GM23338 (cell line): ENCODE results near the gene BPIFA2. TPM values are rescaled to one million over a fixed set of nuclear protein-coding genes. Genes with fewer than 3 reads are reported as not detected.

Experiments
- ATAC-seq: fragments of 200-7000 bp; cut with Tn5 transposase; 3 replicates; pipeline ENCODE4 v1.9.1; 2020
- DNase-seq: peaks from one replicate; pipeline ENCODE4 v3.0.0-alpha.2; 2015; ENCODE audit warnings: low spot score
- H2AFZ ChIP-seq: fragments of 200-600 bp; sonication (generic); 2 replicates; pipeline ENCODE4 v1.8.0; 2016; ENCODE audit warnings: antibody characterized with exemption, mild to moderate bottlenecking, moderate library complexity
- H3F3A ChIP-seq: fragments of 200-600 bp; sonication (generic); replicated peaks from 2 replicates; pipeline ENCODE4 v1.8.0; 2017; ENCODE audit warnings: antibody characterized with exemption, mixed run types, low read depth
- H3K27ac ChIP-seq: fragments of 200-600 bp; sonication (generic); 2 replicates; pipeline ENCODE4 v1.6.1; 2016; ENCODE audit warnings: low read depth
- H3K27me3 ChIP-seq: fragments of 200-600 bp; sonication (generic); 2 replicates; pipeline ENCODE4 v1.8.0; 2016; ENCODE audit warnings: mild to moderate bottlenecking, mixed run types, moderate library complexity; ENCODE audit not compliant: insufficient read depth
- H3K36me3 ChIP-seq: fragments of 200-600 bp; sonication (generic); 2 replicates; pipeline ENCODE4 v1.8.0; 2016; ENCODE audit warnings: mild to moderate bottlenecking; ENCODE audit not compliant: insufficient read depth
- H3K4me1 ChIP-seq: fragments of 200-600 bp; sonication (generic); 2 replicates; pipeline ENCODE4 v1.8.0; 2016; ENCODE audit warnings: mild to moderate bottlenecking, moderate library complexity; ENCODE audit not compliant: insufficient read depth
- H3K4me2 ChIP-seq: fragments of 200-600 bp; sonication (generic); 2 replicates; pipeline ENCODE4 v1.7.1; 2017; ENCODE audit warnings: mixed run types
- H3K4me3 ChIP-seq: fragments of 200-600 bp; sonication (generic); 2 replicates; pipeline ENCODE4 v1.6.1; 2016; ENCODE audit warnings: mixed run types
- H3K79me2 ChIP-seq: fragments of 200-600 bp; sonication (generic); replicated peaks from 2 replicates; pipeline ENCODE4 v1.8.0; 2017; ENCODE audit warnings: mild to moderate bottlenecking; ENCODE audit not compliant: insufficient read depth
- H3K9me2 ChIP-seq: fragments of 200-600 bp; sonication (generic); 2 replicates; pipeline ENCODE4 v1.8.0; 2017; ENCODE audit not compliant: insufficient read depth
- H4K20me1 ChIP-seq: fragments of 200-600 bp; sonication (generic); replicated peaks from 2 replicates; pipeline ENCODE4 v1.8.0; 2017; ENCODE audit warnings: mild to moderate bottlenecking; ENCODE audit not compliant: insufficient read depth
- H3K27ac Mint-ChIP-seq: 2 replicates; pipeline ENCODE4 v1.8.0; 2020; ENCODE audit warnings: inconsistent platforms, mild to moderate bottlenecking, moderate library complexity, mixed read lengths
- H3K27me3 Mint-ChIP-seq: 3 replicates; pipeline ENCODE4 v1.8.0; 2022; ENCODE audit warnings: low read depth, mild to moderate bottlenecking, moderate library complexity, mixed read lengths, inconsistent platforms; ENCODE audit not compliant: insufficient read depth, poor library complexity
- H3K36me3 Mint-ChIP-seq: 3 replicates; pipeline ENCODE4 v1.8.0; 2021; ENCODE audit warnings: low read depth, mild to moderate bottlenecking, inconsistent platforms, moderate library complexity, mixed read lengths
- H3K4me1 Mint-ChIP-seq: 3 replicates; pipeline ENCODE4 v1.8.0; 2020; ENCODE audit warnings: mild to moderate bottlenecking, inconsistent platforms, mixed read lengths
- H3K4me3 Mint-ChIP-seq: 3 replicates; pipeline ENCODE4 v1.8.0; 2021; ENCODE audit warnings: moderate library complexity, mild to moderate bottlenecking, inconsistent platforms, mixed read lengths
- H3K9me3 Mint-ChIP-seq: 3 replicates; pipeline ENCODE4 v1.8.0; 2020; ENCODE audit warnings: moderate library complexity, mild to moderate bottlenecking, inconsistent platforms, mixed read lengths
- CREB1 ChIP-seq: fragments of 250-450 bp; sonication (Bioruptor Pico); IDR thresholded peaks from 2 replicates; pipeline ENCODE4 v1.5.0; 2020; ENCODE audit warnings: low read depth, mild to moderate bottlenecking, moderate library complexity
- ETS1 ChIP-seq: IDR thresholded peaks from 2 replicates; pipeline ENCODE4 v1.6.1; 2016; ENCODE audit warnings: antibody characterized with exemption
- EZH2 ChIP-seq: fragments of 200-600 bp; sonication (generic); IDR thresholded peaks from one replicate; pipeline ENCODE4 v1.8.0; 2017; ENCODE audit warnings: antibody characterized with exemption, mild to moderate bottlenecking, low read depth; ENCODE audit not compliant: unreplicated experiment
- EZH2phosphoT487 ChIP-seq: fragments of 200-600 bp; sonication (generic); IDR thresholded peaks from one replicate; pipeline ENCODE4 v1.8.1; 2018; ENCODE audit warnings: antibody characterized with exemption; ENCODE audit not compliant: unreplicated experiment
- JUNB ChIP-seq: IDR thresholded peaks from one replicate; pipeline ENCODE4 v1.6.1; 2016; ENCODE audit warnings: antibody characterized with exemption; ENCODE audit not compliant: unreplicated experiment
- NANOG ChIP-seq: IDR thresholded peaks from 2 replicates; pipeline ENCODE4 v1.6.1; 2016; ENCODE audit warnings: antibody characterized with exemption, borderline replicate concordance
- POLR2AphosphoS5 ChIP-seq: IDR thresholded peaks from 2 replicates; pipeline ENCODE4 v1.6.1; 2016; ENCODE audit warnings: antibody characterized with exemption, low read depth
- REST ChIP-seq: IDR thresholded peaks from one replicate; pipeline ENCODE4 v1.6.1; 2018; ENCODE audit warnings: antibody characterized with exemption; ENCODE audit not compliant: unreplicated experiment
- STAT1 ChIP-seq: IDR thresholded peaks from one replicate; pipeline ENCODE4 v1.6.1; 2016; ENCODE audit warnings: antibody characterized with exemption; ENCODE audit not compliant: unreplicated experiment
- ZNF114 ChIP-seq: fragments of 250-450 bp; sonication (Bioruptor Pico); IDR thresholded peaks from 2 replicates; pipeline ENCODE4 v1.5.0; 2020; ENCODE audit warnings: mild to moderate bottlenecking, moderate library complexity
- ZNF331 ChIP-seq: fragments of 250-450 bp; sonication (Bioruptor Pico); IDR thresholded peaks from 2 replicates; pipeline ENCODE4 v1.5.0; 2020; ENCODE audit warnings: low read depth, mild to moderate bottlenecking, moderate library complexity
- polyA plus RNA-seq: library from polyadenylated mRNA; unstranded; fragments of >200 nt; fragmentation: Nextera tagmentation; extraction: Ambion mirVana; gene quantifications from 2 replicates; pipeline ENCODE4 v1.2.1, GENCODE V29; 2016
- total RNA-seq: library from RNA; depleted of rRNA; stranded (reverse); fragments of >200 nt; shearing (Covaris generic); gene quantifications from 2 replicates; pipeline ENCODE4 v1.2.3, GENCODE V29; 2014
- TF ChIP-seq, protein P1 (sequence below), 2 experiments: fragments of 200-600 bp in 1 of 2; sonication (generic) in 1 of 2; conservative IDR thresholded peaks; 2 replicates each; pipeline versions ENCODE4 v1.5.1 to v1.6.1; 2016 to 2017; ENCODE audit warnings: antibody characterized with exemption in 2 of 2, low read depth in 2 of 2, mild to moderate bottlenecking in 2 of 2, moderate library complexity in 1 of 2

Gene BPIFA2
- total and polyA plus RNA-seq, 2 experiments from 2014 or later: not detected

GRCh38 chr20:33210371-33210770 lies 42.4 kb downstream of the BPIFA2 start:
- H3K36me3 ChIP-seq: no peaks in the 10 kb centered on the region
- H3F3A ChIP-seq: no peaks in the 10 kb centered on the region
- no peak for ATAC-seq
- no peaks in the 10 kb centered on the region for H3K9me2 ChIP-seq
- no peaks in the 10 kb centered on the region for H3K36me3 Mint-ChIP-seq
- no peaks in the 10 kb centered on the region; the same call in 2 of the 3 replicates for H3K9me3 Mint-ChIP-seq
- H3K4me3 ChIP-seq: no peak overlapping the region
- TF ChIP-seq, protein P1, sequence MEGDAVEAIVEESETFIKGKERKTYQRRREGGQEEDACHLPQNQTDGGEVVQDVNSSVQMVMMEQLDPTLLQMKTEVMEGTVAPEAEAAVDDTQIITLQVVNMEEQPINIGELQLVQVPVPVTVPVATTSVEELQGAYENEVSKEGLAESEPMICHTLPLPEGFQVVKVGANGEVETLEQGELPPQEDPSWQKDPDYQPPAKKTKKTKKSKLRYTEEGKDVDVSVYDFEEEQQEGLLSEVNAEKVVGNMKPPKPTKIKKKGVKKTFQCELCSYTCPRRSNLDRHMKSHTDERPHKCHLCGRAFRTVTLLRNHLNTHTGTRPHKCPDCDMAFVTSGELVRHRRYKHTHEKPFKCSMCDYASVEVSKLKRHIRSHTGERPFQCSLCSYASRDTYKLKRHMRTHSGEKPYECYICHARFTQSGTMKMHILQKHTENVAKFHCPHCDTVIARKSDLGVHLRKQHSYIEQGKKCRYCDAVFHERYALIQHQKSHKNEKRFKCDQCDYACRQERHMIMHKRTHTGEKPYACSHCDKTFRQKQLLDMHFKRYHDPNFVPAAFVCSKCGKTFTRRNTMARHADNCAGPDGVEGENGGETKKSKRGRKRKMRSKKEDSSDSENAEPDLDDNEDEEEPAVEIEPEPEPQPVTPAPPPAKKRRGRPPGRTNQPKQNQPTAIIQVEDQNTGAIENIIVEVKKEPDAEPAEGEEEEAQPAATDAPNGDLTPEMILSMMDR (conservative IDR thresholded peaks at IDR 0.05; ENCODE audit: low read depth in 2 of 2): no peak
- no peak for TF ChIP-seq EZH2phosphoT487
- TF ChIP-seq ZNF114: no peak
- TF ChIP-seq ETS1: no peak
- TF ChIP-seq NANOG: no peak
- no peak for TF ChIP-seq REST
- no peak for TF ChIP-seq STAT1
- no peak for TF ChIP-seq ZNF331 (CRISPR knock-in tag)
- TF ChIP-seq JUNB: no peak
- TF ChIP-seq POLR2AphosphoS5: no peak
- TF ChIP-seq CREB1 (CRISPR knock-in tag): no peak
- TF ChIP-seq EZH2: no peak
- no peak overlapping the region for H2AFZ ChIP-seq
- H3K79me2 ChIP-seq: no peaks in the 10 kb centered on the region
- H3K27ac ChIP-seq: no peak overlapping the region
- H4K20me1 ChIP-seq: no peaks in the 10 kb centered on the region
- H3K4me3 Mint-ChIP-seq: no peak overlapping the region
- H3K27me3 Mint-ChIP-seq: peaks cover 5% of the 10 kb centered on the region
- H3K27me3 ChIP-seq: no peaks in the 10 kb centered on the region
- no peaks in the 10 kb centered on the region for H3K4me1 Mint-ChIP-seq
- no peaks in the 10 kb centered on the region for H3K4me1 ChIP-seq
- H3K27ac Mint-ChIP-seq: no peak overlapping the region
- DNase-seq: no peak
- H3K4me2 ChIP-seq: no peak overlapping the region
